HEK293T (cell line): ENCODE results near the gene C16orf96.

ENCODE experiments used
- ARNT ChIP-seq: fragments of 450-650 bp; IDR thresholded peaks from 2 replicates; pipeline ENCODE4 v1.6.1; 2017; ENCODE audit warnings: mild to moderate bottlenecking
- BHLHE40 ChIP-seq: fragments of 450-650 bp; IDR thresholded peaks from 2 replicates; pipeline ENCODE4 v1.6.1; 2016; ENCODE audit warnings: mild to moderate bottlenecking, moderate library complexity, borderline replicate concordance
- CTBP1 ChIP-seq: fragments of 450-650 bp; IDR thresholded peaks from 2 replicates; pipeline ENCODE4 v1.6.1; 2016; ENCODE audit warnings: borderline replicate concordance
- ELF4 ChIP-seq: fragments of 450-650 bp; IDR thresholded peaks from 2 replicates; pipeline ENCODE4 v1.6.1; 2017; ENCODE audit warnings: antibody characterized with exemption
- FOXK2 ChIP-seq: fragments of 450-650 bp; IDR thresholded peaks from 2 replicates; pipeline ENCODE4 v1.6.1; 2016; ENCODE audit warnings: mild to moderate bottlenecking
- FOXM1 ChIP-seq: fragments of 450-650 bp; IDR thresholded peaks from 2 replicates; pipeline ENCODE4 v1.6.1; 2017; ENCODE audit warnings: mild to moderate bottlenecking, borderline replicate concordance
- HDGF ChIP-seq: fragments of 450-650 bp; IDR thresholded peaks from 2 replicates; pipeline ENCODE4 v1.6.1; 2017; ENCODE audit warnings: antibody characterized with exemption, borderline replicate concordance
- LEF1 ChIP-seq: fragments of 450-650 bp; IDR thresholded peaks from 2 replicates; pipeline ENCODE4 v1.6.1; 2017; ENCODE audit warnings: mild to moderate bottlenecking, borderline replicate concordance
- NFRKB ChIP-seq: fragments of 450-650 bp; IDR thresholded peaks from 2 replicates; pipeline ENCODE4 v1.6.1; 2016; ENCODE audit warnings: mild to moderate bottlenecking, moderate library complexity
- PKNOX1 ChIP-seq: fragments of 450-650 bp; IDR thresholded peaks from 2 replicates; pipeline ENCODE4 v1.6.1; 2016
- SP1 ChIP-seq: fragments of 450-650 bp; IDR thresholded peaks from 2 replicates; pipeline ENCODE4 v1.6.1; 2017
- SUZ12 ChIP-seq: fragments of 450-650 bp; IDR thresholded peaks from 2 replicates; pipeline ENCODE4 v1.6.1; 2016; ENCODE audit warnings: mild to moderate bottlenecking
- TARDBP ChIP-seq: fragments of 450-650 bp; IDR thresholded peaks from 2 replicates; pipeline ENCODE4 v1.6.1; 2016
- ZNF384 ChIP-seq: fragments of 450-650 bp; IDR thresholded peaks from 2 replicates; pipeline ENCODE4 v1.6.1; 2016

DNA sequence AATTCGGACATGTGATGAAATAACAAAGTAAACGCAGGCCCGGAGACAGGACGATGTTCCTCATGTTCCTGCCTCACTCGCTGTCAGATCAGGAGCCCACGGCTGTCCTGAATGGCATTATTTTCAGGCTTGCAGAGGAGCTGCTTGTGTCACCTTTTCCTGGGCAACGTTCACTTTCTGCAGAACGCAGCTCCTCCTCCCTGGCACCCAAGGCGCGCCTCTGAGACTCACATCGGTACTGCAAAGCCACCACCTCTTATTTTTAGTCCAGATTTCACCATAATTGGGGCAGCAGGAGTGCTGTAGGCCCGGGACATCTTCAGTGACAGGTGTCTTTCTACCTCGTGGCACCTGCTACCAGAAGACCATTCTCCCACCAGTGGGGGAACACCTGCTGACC, 8.0 kb upstream of the C16orf96 start:
- TF ChIP-seq ARNT (no peak), CTBP1 (no peak), SP1 (no peak), SUZ12 (no peak), ZNF384 (no peak), TARDBP (no peak), FOXM1 (no peak), BHLHE40 (no peak), PKNOX1 (no peak), LEF1 (no peak), HDGF (no peak), ELF4 (no peak), FOXK2 (no peak), NFRKB (no peak)
